IMR-90 (cell line): ENCODE results near the gene TBC1D9. TPM values are rescaled to one million over a fixed set of nuclear protein-coding genes. Genes with fewer than 3 reads are reported as not detected.

Source experiments
- ATAC-seq: fragments of 200-7000 bp; cut with Tn5 transposase; 2 replicates; pipeline ENCODE4 v1.9.1; 2020; ENCODE audit warnings: low read depth, mild to moderate bottlenecking, moderate library complexity
- BruUV-seq: library from RNA; stranded (reverse); fragments of 400-500 nt; replicated peaks from 2 replicates; lab custom pipeline; 2021; lab: Mats Ljungman, UMichigan
- CTCF ChIA-PET: fragments of 300-600 bp; formaldehyde crosslinking; extraction: SDS; loops from one replicate; lab custom pipeline; 2021; ENCODE audit warnings: antibody characterized with exemption; lab: Yijun Ruan, JAX
- POLR2A ChIA-PET: fragments of 300-600 bp; sonication (Branson Sonifier 250); formaldehyde crosslinking; loops from one replicate; lab custom pipeline; 2022; ENCODE audit warnings: antibody characterized with exemption; ENCODE audit not compliant: unreplicated experiment; lab: Charles Lee
- DNase-seq: peaks from one replicate; pipeline ENCODE4 v3.0.0; 2013
- H2AFZ ChIP-seq: replicated peaks from 2 replicates; pipeline ENCODE3; 2013; ENCODE audit warnings: low read length, mild to moderate bottlenecking; ENCODE audit not compliant: poor library complexity
- H2AK5ac ChIP-seq: 2 replicates; pipeline ENCODE4 v1.6.1; 2013; ENCODE audit warnings: low read depth, low read length, inconsistent platforms
- H2AK9ac ChIP-seq: replicated peaks from 2 replicates; pipeline ENCODE3; 2013; ENCODE audit warnings: mild to moderate bottlenecking, low read depth, low read length, moderate library complexity; ENCODE audit not compliant: poor library complexity
- H2BK120ac ChIP-seq: 2 replicates; pipeline ENCODE4 v1.6.1; 2013; ENCODE audit warnings: low read depth, low read length, inconsistent platforms
- H2BK15ac ChIP-seq: 3 replicates; pipeline ENCODE4 v1.6.1; 2013; ENCODE audit warnings: low read depth, low read length, inconsistent platforms
- H2BK20ac ChIP-seq: 2 replicates; pipeline ENCODE4 v1.6.1; 2013; ENCODE audit warnings: low read depth, mild to moderate bottlenecking, inconsistent platforms, low read length, moderate library complexity
- H2BK5ac ChIP-seq: 2 replicates; pipeline ENCODE4 v1.6.1; 2013; ENCODE audit warnings: mild to moderate bottlenecking, low read depth, low read length, inconsistent platforms; ENCODE audit not compliant: poor library complexity, severe bottlenecking
- H3K14ac ChIP-seq: replicated peaks from 2 replicates; pipeline ENCODE4 v1.6.1; 2013; ENCODE audit warnings: low read depth, low read length, inconsistent platforms
- H3K18ac ChIP-seq: 2 replicates; pipeline ENCODE4 v1.6.1; 2013; ENCODE audit warnings: low read depth, low read length, control low read depth
- H3K23ac ChIP-seq: 2 replicates; pipeline ENCODE4 v1.6.1; 2013; ENCODE audit warnings: low read depth, low read length, inconsistent platforms
- H3K27ac ChIP-seq: 2 replicates; pipeline ENCODE4 v1.5.1; 2013; ENCODE audit warnings: mild to moderate bottlenecking, control low read depth, low read length; ENCODE audit not compliant: insufficient read depth
- H3K27me3 ChIP-seq: 2 replicates; pipeline ENCODE4 v1.6.1; 2013; ENCODE audit warnings: low read length; ENCODE audit not compliant: control insufficient read depth, insufficient read depth
- H3K36me3 ChIP-seq: 2 replicates; pipeline ENCODE4 v1.6.1; 2013; ENCODE audit warnings: low read length, mixed read lengths; ENCODE audit not compliant: control insufficient read depth, insufficient read depth
- H3K4ac ChIP-seq: 2 replicates; pipeline ENCODE4 v1.6.1; 2013; ENCODE audit warnings: low read depth, low read length, inconsistent platforms
- H3K4me1 ChIP-seq: 2 replicates; pipeline ENCODE4 v1.6.1; 2013; ENCODE audit warnings: low read length, mixed read lengths; ENCODE audit not compliant: control insufficient read depth, insufficient read depth
- H3K4me2 ChIP-seq: 2 replicates; pipeline ENCODE4 v1.6.1; 2013; ENCODE audit warnings: low read depth, mild to moderate bottlenecking, control low read depth, low read length, moderate library complexity
- H3K4me3 ChIP-seq: 2 replicates; pipeline ENCODE4 v1.5.1; 2013; ENCODE audit warnings: low read depth, mild to moderate bottlenecking, control low read depth, low read length, moderate library complexity; ENCODE audit not compliant: insufficient read depth
- H3K56ac ChIP-seq: 2 replicates; pipeline ENCODE4 v1.6.1; 2013; ENCODE audit warnings: low read length, inconsistent platforms; ENCODE audit not compliant: insufficient read depth; ENCODE audit errors: extremely low read depth
- H3K79me1 ChIP-seq, 2 experiments: 2 replicates each; pipeline ENCODE4 v1.6.1; 2013; ENCODE audit warnings: low read length in 2 of 2, inconsistent platforms in 1 of 2, low read depth in 1 of 2
- H3K9ac ChIP-seq: 2 replicates; pipeline ENCODE4 v1.6.1; 2013; ENCODE audit warnings: low read depth, low read length, control low read depth
- H3K9me1 ChIP-seq: 2 replicates; pipeline ENCODE4 v1.6.1; 2013; ENCODE audit warnings: low read length, inconsistent platforms; ENCODE audit not compliant: insufficient read depth
- H3K9me3 ChIP-seq: 2 replicates; pipeline ENCODE4 v1.6.1; 2013; ENCODE audit warnings: low read length; ENCODE audit not compliant: control insufficient read depth, insufficient read depth
- H4K20me1 ChIP-seq: 2 replicates; pipeline ENCODE4 v1.6.1; 2013; ENCODE audit warnings: low read length, inconsistent platforms; ENCODE audit not compliant: insufficient read depth
- H4K5ac ChIP-seq: 2 replicates; pipeline ENCODE4 v1.6.1; 2013; ENCODE audit warnings: mild to moderate bottlenecking, low read depth, low read length, control low read depth
- H4K8ac ChIP-seq, 2 experiments: 2 replicates each; pipeline ENCODE4 v1.6.1; 2013; ENCODE audit warnings: low read depth in 2 of 2, low read length in 2 of 2, control low read depth in 1 of 2, inconsistent platforms in 1 of 2
- H4K91ac ChIP-seq: 2 replicates; pipeline ENCODE4 v1.6.1; 2013; ENCODE audit warnings: low read depth, low read length, inconsistent platforms; ENCODE audit not compliant: insufficient read depth
- BHLHE40 ChIP-seq: fragments of 150-350 bp; IDR thresholded peaks from 2 replicates; pipeline ENCODE4 v1.6.1; 2016; ENCODE audit warnings: mild to moderate bottlenecking, low read depth, low read length
- CHD1 ChIP-seq: IDR thresholded peaks from 2 replicates; pipeline ENCODE4 v1.6.1; 2012; ENCODE audit warnings: low read depth, low read length, improper control_type of control experiment
- CTCF ChIP-seq: conservative IDR thresholded peaks from 2 replicates; pipeline ENCODE4 v1.5.1; 2012; ENCODE audit warnings: mild to moderate bottlenecking, low read depth, low read length, improper control_type of control experiment
- FOS ChIP-seq: fragments of 150-350 bp; IDR thresholded peaks from 2 replicates; pipeline ENCODE4 v1.6.1; 2016; ENCODE audit warnings: low read depth, low read length
- MAFK ChIP-seq: IDR thresholded peaks from 2 replicates; pipeline ENCODE4 v1.6.1; 2012; ENCODE audit warnings: low read depth, low read length, improper control_type of control experiment
- MXI1 ChIP-seq: IDR thresholded peaks from 2 replicates; pipeline ENCODE4 v1.6.1; 2012; ENCODE audit warnings: low read depth, mild to moderate bottlenecking, low read length, moderate library complexity, borderline replicate concordance
- POLR2A ChIP-seq: IDR thresholded peaks from 2 replicates; pipeline ENCODE4 v1.6.1; 2012; ENCODE audit warnings: mild to moderate bottlenecking, low read depth, low read length
- RCOR1 ChIP-seq: IDR thresholded peaks from 2 replicates; pipeline ENCODE4 v1.6.1; 2012; ENCODE audit warnings: mild to moderate bottlenecking, low read length, improper control_type of control experiment; ENCODE audit not compliant: insufficient replicate concordance
- SMC3 ChIP-seq: fragments of 150-350 bp; IDR thresholded peaks from 2 replicates; pipeline ENCODE4 v1.6.1; 2016; ENCODE audit warnings: low read depth, mild to moderate bottlenecking, antibody characterized with exemption, low read length, moderate library complexity
- WGBS, 2 experiments: methylation state at CpG; one replicate each; pipeline versions ENCODE4 v1.1.5 to v1.1.7; 2013; ENCODE audit warnings: missing lambda C conversion rate in 2 of 2; ENCODE audit not compliant: insufficient read length in 1 of 2; ENCODE audit errors: extremely low coverage in 2 of 2; 5-methylcytosine and 5-hydroxymethylcytosine counted together
- dilution Hi-C: fragments of 300-500 bp; cut with HindIII; formaldehyde crosslinking; loops from one replicate; pipeline ENCODE4 v1.14.3; 2018; ENCODE audit warnings: low sequenced_read_pairs; ENCODE audit not compliant: unreplicated experiment
- in situ Hi-C: fragments of 300-500 bp; cut with MboI; formaldehyde crosslinking; loops from 3 replicates; pipeline ENCODE4 v1.14.3; 2019; ENCODE audit warnings: low sequenced_read_pairs, inconsistent platforms, mixed read lengths
- intact Hi-C: fragments of 100-400 bp; cut with micrococcal nuclease; formaldehyde crosslinking; loops from 2 replicates; pipeline ENCODE4 v1.10.0; 2022
- polyA plus RNA-seq, 3 experiments: library from polyadenylated mRNA; depleted of rRNA; stranded (reverse); fragments of >200 nt; gene quantifications; 2 replicates each; pipeline ENCODE4 v1.2.3, GENCODE V29; 2012; ENCODE audit warnings: low replicate concordance in 1 of 3
- total RNA-seq: library from RNA; depleted of rRNA; stranded (reverse); fragments of >200 nt; gene quantifications from 2 replicates; pipeline ENCODE4 v1.2.3, GENCODE V29; 2012
- TF ChIP-seq, protein P1 (sequence below): fragments of 150-350 bp; IDR thresholded peaks from 2 replicates; pipeline ENCODE4 v1.6.1; 2017; ENCODE audit warnings: mild to moderate bottlenecking, antibody characterized with exemption, low read length, low read depth

TBC1D9 gene
- total and polyA plus RNA-seq, 2 of the 4 experiments (the other 2 are of a cell fraction): 11.7 to 15.2 TPM

GRCh38 chr4:140645196-140645595 lies 111.0 kb downstream of the TBC1D9 start:
- in situ Hi-C loops: no loop called here

More at GRCh38 chr4:140645196-140645595, 111.0 kb downstream of the TBC1D9 start:
- Histone ChIP-seq H2BK15ac (no peak overlapping the region), H3K23ac (no peak overlapping the region), H3K14ac (no peak overlapping the region), H4K20me1 (no peaks in the 10 kb centered on the region), H2AFZ (no peak overlapping the region), H3K18ac (no peak overlapping the region), H3K36me3 (peaks cover 6% of the 10 kb centered on the region; the same call in 1 of the 2 replicates), H2AK9ac (no peak overlapping the region), H2BK5ac (no peak overlapping the region), H3K27me3 (no peaks in the 10 kb centered on the region), H2AK5ac (no peak overlapping the region), H2BK120ac (no peak overlapping the region), H3K9me3 (no peaks in the 10 kb centered on the region), H4K91ac (no peak overlapping the region), H3K79me1 (no peaks in the 10 kb centered on the region), H3K4me3 (no peak overlapping the region), H3K4me1 (peaks cover 9% of the 10 kb centered on the region), H3K27ac (no peak overlapping the region), H3K4me2 (no peak overlapping the region), H4K5ac (no peak overlapping the region), H2BK20ac (no peak overlapping the region), H3K4ac (no peak overlapping the region), H3K9me1 (peaks cover 11% of the 10 kb centered on the region; the same call in 1 of the 2 replicates), H4K8ac (no peak overlapping the region), H3K9ac (no peak overlapping the region), H3K56ac (no peak overlapping the region)
- DNase-seq (no peak), ATAC-seq (no peak)
- no TSS peak for BruUV-seq
- dilution Hi-C loops: no loop called here
- ChIA-PET POLR2A (no interaction called here), CTCF (no interaction called here)
- intact Hi-C loops: loop anchor here (5.0 kb wide), 1 partner anchor 112 kb away; the partner anchor contains the start of gene TBC1D9
- 99% methylated on average over 9 of the region's 11 CpGs; no CpG with 5 or more reads in 1 of the 2 experiments for WGBS, 2 experiments
- no peak for TF ChIP-seq CTCF
- TF ChIP-seq RCOR1: no peak
- TF ChIP-seq MXI1: no peak
- TF ChIP-seq, protein P1, sequence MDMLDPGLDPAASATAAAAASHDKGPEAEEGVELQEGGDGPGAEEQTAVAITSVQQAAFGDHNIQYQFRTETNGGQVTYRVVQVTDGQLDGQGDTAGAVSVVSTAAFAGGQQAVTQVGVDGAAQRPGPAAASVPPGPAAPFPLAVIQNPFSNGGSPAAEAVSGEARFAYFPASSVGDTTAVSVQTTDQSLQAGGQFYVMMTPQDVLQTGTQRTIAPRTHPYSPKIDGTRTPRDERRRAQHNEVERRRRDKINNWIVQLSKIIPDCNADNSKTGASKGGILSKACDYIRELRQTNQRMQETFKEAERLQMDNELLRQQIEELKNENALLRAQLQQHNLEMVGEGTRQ: no peak
- TF ChIP-seq POLR2A: no peak
- no peak for TF ChIP-seq CHD1
- TF ChIP-seq BHLHE40: no peak
- no peak for TF ChIP-seq SMC3
- no peak for TF ChIP-seq FOS
- TF ChIP-seq MAFK: no peak
